ENCODE measurements around the gene ACSS1.

ACSS1 gene

DNA sequence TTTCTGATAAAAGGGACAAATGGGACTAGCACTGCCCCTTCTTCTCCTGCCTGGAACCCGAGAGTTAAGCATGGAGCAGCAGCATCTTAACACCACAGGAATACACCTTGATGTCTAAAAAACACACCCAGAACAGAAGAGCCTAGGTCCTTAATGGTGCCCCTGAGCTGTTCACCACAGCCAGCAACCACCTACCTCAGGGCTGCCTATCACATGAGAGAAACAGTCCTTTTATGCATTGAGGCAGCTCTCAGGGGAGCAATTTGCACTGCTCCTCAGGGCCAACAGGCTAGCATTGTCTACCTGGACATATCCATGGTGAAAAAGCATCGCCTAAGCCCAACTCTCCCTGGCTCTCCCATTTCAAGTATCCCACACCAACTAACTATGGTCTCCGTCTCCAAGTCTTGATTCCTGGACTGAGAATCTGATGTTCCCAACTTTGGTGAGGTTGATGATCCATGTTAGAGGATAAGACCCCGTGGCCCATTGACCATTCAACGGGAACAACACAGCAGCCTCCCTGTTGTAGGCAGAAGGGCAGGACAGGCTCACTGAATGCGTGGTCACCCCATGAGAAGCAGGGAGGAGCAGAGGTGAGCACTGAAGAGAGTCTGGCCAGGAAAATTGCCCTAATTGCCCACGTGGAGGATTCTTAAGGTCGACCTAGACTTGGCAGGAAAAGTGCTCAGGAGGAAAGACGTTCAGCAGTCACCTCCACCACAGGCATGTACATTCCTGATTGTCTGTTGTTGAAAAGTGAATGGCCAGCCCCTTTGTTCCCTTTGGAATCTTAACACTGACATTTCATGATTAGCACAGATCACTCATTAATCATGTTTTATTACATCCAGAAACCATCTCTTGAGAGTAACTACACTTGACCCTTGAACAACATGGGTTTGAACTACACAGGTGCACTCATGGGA lies 61.2 kb downstream of the ACSS1 start:
- Histone ChIP-seq H2BK5ac (ENCODE audit: low read depth, low read length, poor library complexity) (no peak overlapping the region), H2AFZ (ENCODE audit: insufficient read depth, low read length, poor library complexity) (no peak overlapping the region), H3K9ac (ENCODE audit: low read length) (no peak overlapping the region), H3K27ac (ENCODE audit: low read depth, low read length) (no peak overlapping the region), H2AK5ac (ENCODE audit: low read length) (no peak overlapping the region), H3K79me1 (ENCODE audit: low read length) (peaks cover 8% of the 10 kb centered on the region), H3K9me3 (ENCODE audit: insufficient read depth, low read depth, low read length) (no peaks in the 10 kb centered on the region), H4K8ac (ENCODE audit: low read depth, low read length) (no peak overlapping the region), H3K79me2 (ENCODE audit: control insufficient read depth, insufficient read depth, low read length, poor library complexity) (peaks cover 7% of the 10 kb centered on the region), H3K4ac (ENCODE audit: low read depth, low read length) (no peak overlapping the region), H3K4me3 (ENCODE audit: low read depth, low read length) (no peak overlapping the region), H3K18ac (ENCODE audit: low read length) (no peak overlapping the region), H3K14ac (ENCODE audit: low read length) (no peak overlapping the region), H4K91ac (ENCODE audit: low read depth, low read length) (no peak overlapping the region), H2BK12ac (ENCODE audit: low read length) (no peak overlapping the region), H3K4me1 (ENCODE audit: control insufficient read depth in 1 of 2, insufficient read depth in 2 of 2, low read length in 2 of 2) (peaks cover 4 to 6% of the 10 kb centered on the region in 2 experiments), H4K12ac (ENCODE audit: low read depth, low read length) (no peak overlapping the region), H3K23ac (ENCODE audit: low read length) (no peak overlapping the region), H3K36me3 (ENCODE audit: control insufficient read depth in 1 of 2, insufficient read depth in 2 of 2, low read length in 2 of 2) (no peaks in the 10 kb centered on the region), H3K4me2 (ENCODE audit: low read length) (no peak overlapping the region), H2BK120ac (ENCODE audit: insufficient read depth, low read length, poor library complexity) (no peak overlapping the region), H3K27me3 (ENCODE audit: insufficient read depth, low read length) (no peaks in the 10 kb centered on the region)
- no peak for DNase-seq
- no CpG with 5 or more reads among the region's 9 CpGs for WGBS (ENCODE audit: extremely low coverage, insufficient coverage, insufficient read length)

DNA sequence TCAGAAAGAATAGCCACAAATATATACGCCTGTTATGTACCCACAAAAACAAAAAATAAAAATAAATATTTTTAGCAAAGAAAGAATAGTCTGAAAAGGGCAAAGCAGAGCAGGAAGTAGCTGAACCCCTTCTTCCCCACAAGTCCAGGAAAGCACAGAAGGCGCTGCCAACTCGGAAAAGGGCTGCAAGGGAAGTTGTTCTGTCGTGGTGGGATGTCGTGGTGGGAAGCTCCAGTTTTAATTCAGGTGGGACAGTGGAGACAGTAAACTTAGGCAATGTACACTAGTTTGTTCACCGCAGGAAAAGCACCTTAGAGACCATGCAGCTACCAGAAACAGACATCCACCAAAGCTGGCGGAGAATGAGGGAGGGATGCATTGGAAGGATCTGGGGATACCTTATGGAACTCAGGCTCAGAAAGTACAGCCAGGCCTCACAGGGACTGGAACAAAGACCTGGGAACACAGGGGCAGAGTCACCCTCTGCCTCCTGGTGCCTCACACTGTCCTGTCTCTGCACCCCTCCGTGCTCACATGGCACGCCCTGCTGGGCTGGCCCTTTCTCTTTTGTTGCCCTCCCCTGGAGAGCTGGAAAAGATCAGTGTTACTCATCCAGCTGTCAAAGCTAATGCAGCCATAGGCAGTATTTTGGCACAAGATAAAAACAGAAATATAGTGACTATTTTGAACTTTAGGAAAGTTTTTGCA lies 62.0 kb downstream of the ACSS1 start:
- H3K18ac ChIP-seq (ENCODE audit: low read length): no peak overlapping the region
- H3K79me2 ChIP-seq (ENCODE audit: control insufficient read depth, insufficient read depth, low read length, poor library complexity): peaks cover 7% of the 10 kb centered on the region
- H3K9ac ChIP-seq (ENCODE audit: low read length): no peak overlapping the region
- no peak overlapping the region for H4K91ac ChIP-seq (ENCODE audit: low read depth, low read length)
- no peak overlapping the region for H3K27ac ChIP-seq (ENCODE audit: low read depth, low read length)
- H3K14ac ChIP-seq (ENCODE audit: low read length): no peak overlapping the region
- H4K8ac ChIP-seq (ENCODE audit: low read depth, low read length): no peak overlapping the region
- no peak overlapping the region for H2AFZ ChIP-seq (ENCODE audit: insufficient read depth, low read length, poor library complexity)
- H4K12ac ChIP-seq (ENCODE audit: low read depth, low read length): no peak overlapping the region
- H2BK120ac ChIP-seq (ENCODE audit: insufficient read depth, low read length, poor library complexity): no peak overlapping the region
- peaks cover 8% of the 10 kb centered on the region for H3K79me1 ChIP-seq (ENCODE audit: low read length)
- no peak overlapping the region for H2BK5ac ChIP-seq (ENCODE audit: low read depth, low read length, poor library complexity)
- H3K4ac ChIP-seq (ENCODE audit: low read depth, low read length): no peak overlapping the region
- DNase-seq: no peak
- WGBS (ENCODE audit: extremely low coverage, insufficient coverage, insufficient read length): no CpG with 5 or more reads among the region's 9 CpGs
- no peaks in the 10 kb centered on the region for H3K36me3 ChIP-seq (ENCODE audit: control insufficient read depth in 1 of 2, insufficient read depth in 2 of 2, low read length in 2 of 2)
- H3K4me3 ChIP-seq (ENCODE audit: low read depth, low read length): no peak overlapping the region
- H3K4me1 ChIP-seq (ENCODE audit: control insufficient read depth in 1 of 2, insufficient read depth in 2 of 2, low read length in 2 of 2): peaks cover 4 to 9% of the 10 kb centered on the region in 2 experiments
- H2BK12ac ChIP-seq (ENCODE audit: low read length): no peak overlapping the region
- no peak overlapping the region for H3K23ac ChIP-seq (ENCODE audit: low read length)
- no peak overlapping the region for H3K4me2 ChIP-seq (ENCODE audit: low read length)
- H3K9me3 ChIP-seq (ENCODE audit: insufficient read depth, low read depth, low read length): no peaks in the 10 kb centered on the region
- no peak overlapping the region for H2AK5ac ChIP-seq (ENCODE audit: low read length)
- H3K27me3 ChIP-seq (ENCODE audit: insufficient read depth, low read length): no peaks in the 10 kb centered on the region

DNA sequence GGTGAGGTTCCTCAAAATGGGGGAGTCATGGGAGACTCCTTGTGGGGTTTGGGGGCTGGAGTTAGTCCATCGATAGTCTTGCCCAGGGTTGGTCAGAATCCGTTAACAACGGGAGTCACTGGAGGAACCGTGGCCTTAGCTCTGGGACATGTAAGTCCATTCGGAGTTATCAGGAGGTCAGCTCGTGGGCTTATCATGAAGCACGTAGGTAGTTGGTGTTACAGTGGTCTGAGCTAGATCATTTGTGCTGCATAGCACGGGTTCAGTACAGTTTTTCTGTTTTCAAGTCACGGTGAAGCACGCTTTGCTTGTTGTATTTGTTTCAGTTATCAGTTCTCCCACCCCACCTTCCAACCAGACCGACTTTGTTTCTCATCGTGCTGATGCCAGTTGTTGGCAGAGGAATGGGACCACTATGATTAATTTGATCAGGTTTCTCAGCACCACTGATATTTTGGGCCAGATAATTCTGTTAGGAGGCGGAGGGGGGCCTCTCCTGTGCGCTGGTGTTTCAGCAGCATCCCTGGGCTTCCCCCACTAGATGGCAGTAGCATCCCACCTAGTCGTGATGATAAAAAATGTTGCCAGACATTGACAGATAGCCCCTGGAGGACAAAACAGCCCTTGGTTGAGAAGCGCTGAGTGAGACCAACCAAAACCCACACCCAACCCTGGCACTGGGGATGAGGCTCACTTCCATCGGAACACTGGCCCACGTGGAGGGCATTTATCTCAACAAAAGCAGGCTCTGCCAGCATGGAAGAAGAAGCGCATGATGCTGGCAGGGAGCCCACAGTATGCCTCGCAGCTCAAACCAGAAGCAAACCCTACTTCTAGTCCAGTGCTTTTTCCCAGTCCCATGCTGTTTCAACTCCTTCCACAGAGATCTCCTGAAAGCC lies 63.2 kb downstream of the ACSS1 start:
- Histone ChIP-seq H3K27me3 (ENCODE audit: insufficient read depth, low read length) (no peaks in the 10 kb centered on the region), H3K36me3 (ENCODE audit: control insufficient read depth in 1 of 2, insufficient read depth in 2 of 2, low read length in 2 of 2) (no peaks in the 10 kb centered on the region), H3K9me3 (ENCODE audit: insufficient read depth, low read depth, low read length) (no peaks in the 10 kb centered on the region), H4K12ac (ENCODE audit: low read depth, low read length) (no peak overlapping the region), H3K79me1 (ENCODE audit: low read length) (peaks cover 8% of the 10 kb centered on the region), H3K27ac (ENCODE audit: low read depth, low read length) (no peak overlapping the region), H2AFZ (ENCODE audit: insufficient read depth, low read length, poor library complexity) (no peak overlapping the region), H4K91ac (ENCODE audit: low read depth, low read length) (no peak overlapping the region), H3K23ac (ENCODE audit: low read length) (no peak overlapping the region), H3K4me1 (ENCODE audit: control insufficient read depth in 1 of 2, insufficient read depth in 2 of 2, low read length in 2 of 2) (peaks cover 4 to 9% of the 10 kb centered on the region in 2 experiments), H3K4me3 (ENCODE audit: low read depth, low read length) (no peak overlapping the region), H2BK120ac (ENCODE audit: insufficient read depth, low read length, poor library complexity) (no peak overlapping the region), H4K8ac (ENCODE audit: low read depth, low read length) (no peak overlapping the region), H3K18ac (ENCODE audit: low read length) (no peak overlapping the region), H3K79me2 (ENCODE audit: control insufficient read depth, insufficient read depth, low read length, poor library complexity) (peaks cover 7% of the 10 kb centered on the region), H3K4me2 (ENCODE audit: low read length) (no peak overlapping the region), H2AK5ac (ENCODE audit: low read length) (no peak overlapping the region), H3K9ac (ENCODE audit: low read length) (no peak overlapping the region), H2BK5ac (ENCODE audit: low read depth, low read length, poor library complexity) (no peak overlapping the region), H3K4ac (ENCODE audit: low read depth, low read length) (no peak overlapping the region), H2BK12ac (ENCODE audit: low read length) (no peak overlapping the region), H3K14ac (ENCODE audit: low read length) (no peak overlapping the region)
- DNase-seq: peak; percentile 59 to 87
- no CpG with 5 or more reads among the region's 20 CpGs for whole genome bisulfite sequencing (ENCODE audit: extremely low coverage, insufficient coverage, insufficient read length)

DNA sequence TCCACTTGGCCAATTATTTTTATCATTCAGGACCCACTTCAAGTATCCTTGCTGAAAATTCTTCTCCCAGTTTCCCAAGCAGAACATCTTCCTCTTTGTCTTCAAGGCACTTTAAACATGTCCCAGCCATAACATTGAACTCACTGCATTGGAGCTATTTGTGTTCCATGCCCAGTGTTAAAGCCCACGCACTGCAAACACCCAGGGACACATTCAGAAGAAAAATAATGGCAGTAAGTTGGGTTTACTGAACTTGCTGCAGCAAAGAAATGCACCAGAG lies 63.8 kb downstream of the ACSS1 start:
- Histone ChIP-seq H3K23ac (ENCODE audit: low read length) (no peak overlapping the region), H3K27ac (ENCODE audit: low read depth, low read length) (no peak overlapping the region), H2AFZ (ENCODE audit: insufficient read depth, low read length, poor library complexity) (no peak overlapping the region), H3K79me2 (ENCODE audit: control insufficient read depth, insufficient read depth, low read length, poor library complexity) (peaks cover 7% of the 10 kb centered on the region), H3K36me3 (ENCODE audit: control insufficient read depth in 1 of 2, insufficient read depth in 2 of 2, low read length in 2 of 2) (no peaks in the 10 kb centered on the region), H4K91ac (ENCODE audit: low read depth, low read length) (no peak overlapping the region), H3K27me3 (ENCODE audit: insufficient read depth, low read length) (no peaks in the 10 kb centered on the region), H2BK5ac (ENCODE audit: low read depth, low read length, poor library complexity) (no peak overlapping the region), H3K4me2 (ENCODE audit: low read length) (no peak overlapping the region), H3K79me1 (ENCODE audit: low read length) (peaks cover 8% of the 10 kb centered on the region), H3K4me1 (ENCODE audit: control insufficient read depth in 1 of 2, insufficient read depth in 2 of 2, low read length in 2 of 2) (peaks cover 4 to 9% of the 10 kb centered on the region in 2 experiments), H3K9me3 (ENCODE audit: insufficient read depth, low read depth, low read length) (no peaks in the 10 kb centered on the region), H3K9ac (ENCODE audit: low read length) (no peak overlapping the region), H2BK12ac (ENCODE audit: low read length) (no peak overlapping the region), H3K18ac (ENCODE audit: low read length) (no peak overlapping the region), H4K8ac (ENCODE audit: low read depth, low read length) (no peak overlapping the region), H3K4ac (ENCODE audit: low read depth, low read length) (no peak overlapping the region), H2BK120ac (ENCODE audit: insufficient read depth, low read length, poor library complexity) (no peak overlapping the region), H3K14ac (ENCODE audit: low read length) (no peak overlapping the region), H4K12ac (ENCODE audit: low read depth, low read length) (no peak overlapping the region), H2AK5ac (ENCODE audit: low read length) (no peak overlapping the region), H3K4me3 (ENCODE audit: low read depth, low read length) (no peak overlapping the region)
- no peak for DNase-seq
- no CpG with 5 or more reads among the region's 1 CpG for WGBS (ENCODE audit: extremely low coverage, insufficient coverage, insufficient read length)
